GM12878 (cell line): Measurements from ENCODE around the gene TFF2. TPM values are rescaled to one million over a fixed set of nuclear protein-coding genes. Genes with fewer than 3 reads are reported as not detected.

Experiments used
- ATAC-seq: fragments of 200-7000 bp; cut with Tn5 transposase; 3 replicates; pipeline ENCODE4 v1.9.1; 2020; ENCODE audit warnings: mild to moderate bottlenecking, moderate library complexity
- BruUV-seq: library from RNA; stranded (reverse); fragments of 400-500 nt; replicated peaks from 2 replicates; lab custom pipeline; 2021; lab: Mats Ljungman, UMichigan
- CTCF ChIA-PET: fragments of 300-600 bp; sonication (Branson Sonifier 250); formaldehyde crosslinking; extraction: SDS; loops from one replicate; lab custom pipeline; 2021; ENCODE audit warnings: inconsistent platforms; lab: Yijun Ruan, JAX
- POLR2A ChIA-PET: fragments of 350-600 bp; formaldehyde crosslinking; extraction: SDS; loops from one replicate; lab custom pipeline; 2021; ENCODE audit warnings: inconsistent platforms; lab: Charles Lee
- RAD21 ChIA-PET: fragments of 300-600 bp; sonication (Branson Sonifier 250); formaldehyde crosslinking; loops from one replicate; lab custom pipeline; 2023; ENCODE audit warnings: antibody characterized with exemption; ENCODE audit not compliant: unreplicated experiment; lab: Charles Lee
- SMC1A ChIA-PET: fragments of 300-600 bp; sonication (Branson Sonifier 250); formaldehyde crosslinking; loops from one replicate; lab custom pipeline; 2023; ENCODE audit not compliant: unreplicated experiment, uncharacterized antibody; lab: Charles Lee
- DNase-seq: peaks from one replicate; pipeline ENCODE4 v3.0.0-alpha.2; 2011; ENCODE audit warnings: low read depth, low spot score
- FAIRE-seq: peaks from 3 replicates; lab custom pipeline; 2011; peaks lifted over from hg19 to GRCh38; lab: Jason Lieb, UNC
- H2AFZ ChIP-seq: 2 replicates; pipeline ENCODE4 v1.6.0; 2011; ENCODE audit warnings: low read depth, low read length, control low read depth; ENCODE audit not compliant: control insufficient read depth
- H3K27ac ChIP-seq: 2 replicates; pipeline ENCODE4 v1.5.1; 2011; ENCODE audit warnings: control low read depth; ENCODE audit not compliant: control insufficient read depth, insufficient read depth
- H3K27me3 ChIP-seq, 2 experiments: replicated peaks in 1 of 2; 2 replicates each; pipeline versions ENCODE4 v1.6.0 to v1.6.1; 2011; ENCODE audit warnings: low read length in 1 of 2; ENCODE audit not compliant: control insufficient read depth in 2 of 2, insufficient read depth in 2 of 2
- H3K36me3 ChIP-seq, 2 experiments: 2 replicates each; pipeline ENCODE4 v1.5.1; 2011; ENCODE audit warnings: low read length in 1 of 2; ENCODE audit not compliant: control insufficient read depth in 2 of 2, insufficient read depth in 2 of 2
- H3K4me1 ChIP-seq: 2 replicates; pipeline ENCODE4 v1.6.1; 2011; ENCODE audit warnings: mild to moderate bottlenecking, low read length, moderate library complexity, mixed read lengths; ENCODE audit not compliant: control insufficient read depth, insufficient read depth
- H3K4me2 ChIP-seq: 2 replicates; pipeline ENCODE4 v1.6.0; 2011; ENCODE audit warnings: control low read depth; ENCODE audit not compliant: control insufficient read depth, insufficient read depth
- H3K4me3 ChIP-seq: fragments of 200-600 bp; sonication (generic); 2 replicates; pipeline ENCODE4 v1.5.1; 2016
- H3K79me2 ChIP-seq: 2 replicates; pipeline ENCODE4 v1.6.0; 2011; ENCODE audit warnings: low read length; ENCODE audit not compliant: control insufficient read depth, insufficient read depth
- H3K9ac ChIP-seq: 2 replicates; pipeline ENCODE4 v1.8.0; 2011; ENCODE audit warnings: low read length, control low read depth, mixed read lengths; ENCODE audit not compliant: control insufficient read depth, insufficient read depth
- H3K9me3 ChIP-seq: replicated peaks from 3 replicates; pipeline ENCODE4 v1.5.1; 2011; ENCODE audit warnings: mild to moderate bottlenecking, low read length; ENCODE audit not compliant: control insufficient read depth, insufficient read depth
- H4K20me1 ChIP-seq: 2 replicates; pipeline ENCODE4 v1.6.0; 2011; ENCODE audit not compliant: control insufficient read depth, insufficient read depth
- BRCA1 ChIP-seq: IDR thresholded peaks from 2 replicates; pipeline ENCODE4 v1.6.1; 2011; ENCODE audit warnings: low read depth, low read length, improper control_type of control experiment
- IKZF2 ChIP-seq, 2 experiments: fragments of 450-650 bp; IDR thresholded peaks; 2 replicates each; pipeline ENCODE4 v1.6.1; 2017; ENCODE audit warnings: mild to moderate bottlenecking in 2 of 2, moderate library complexity in 2 of 2
- LARP7 ChIP-seq: fragments of 450-650 bp; IDR thresholded peaks from 2 replicates; pipeline ENCODE4 v1.6.1; 2017; ENCODE audit warnings: mild to moderate bottlenecking
- NFIC ChIP-seq: IDR thresholded peaks from 2 replicates; pipeline ENCODE4 v1.6.1; 2012; ENCODE audit warnings: low read depth, mild to moderate bottlenecking, inconsistent platforms, low read length, moderate library complexity
- NFXL1 ChIP-seq: fragments of 450-650 bp; IDR thresholded peaks from 2 replicates; pipeline ENCODE4 v1.6.1; 2017; ENCODE audit warnings: antibody characterized with exemption, mild to moderate bottlenecking, borderline replicate concordance
- PAX8 ChIP-seq: fragments of 450-650 bp; IDR thresholded peaks from 2 replicates; pipeline ENCODE4 v1.6.1; 2017; ENCODE audit warnings: mild to moderate bottlenecking, moderate library complexity
- WGBS: methylation state at CpG from one replicate; pipeline ENCODE4 v1.1.6; 2016; ENCODE audit warnings: low lambda C conversion rate; ENCODE audit not compliant: insufficient replicate concordance, insufficient coverage; ENCODE audit errors: missing lambda C conversion rate; 5-methylcytosine and 5-hydroxymethylcytosine counted together
- in situ Hi-C: fragments of 300-500 bp; cut with MboI; formaldehyde crosslinking; loops from 9 replicates; pipeline ENCODE4 v1.14.3; 2018; ENCODE audit warnings: mixed read lengths
- intact Hi-C: fragments of 100-400 bp; cut with micrococcal nuclease; formaldehyde crosslinking; loops from one replicate; pipeline ENCODE4 v1.14.2; 2022; ENCODE audit not compliant: unreplicated experiment
- polyA plus RNA-seq, 11 experiments: library from polyadenylated mRNA; depleted of rRNA in 4 of 11; unstranded in 6 of 11; stranded (reverse) in 5 of 11; fragments of >200 nt; fragmentation: Nextera tagmentation in 4 of 11; fragmentation: Illumina TruSeq in 1 of 11; extraction: Ambion mirVana in 4 of 11; extraction: Trizol in 1 of 11; gene quantifications; 1 replicate in 1 of 11; 2 replicates in 10 of 11; pipeline versions ENCODE4 v1.2.1 to v1.2.3, GENCODE V29; 2011 to 2016; ENCODE audit warnings: inconsistent platforms in 2 of 11, missing spikeins in 2 of 11, low read depth in 1 of 11
- total RNA-seq, 4 experiments: library from RNA; depleted of rRNA in 3 of 4; stranded (reverse); fragments of >200 nt in 3 of 4; fragmentation: Illumina TruSeq in 1 of 4; extraction: Trizol in 1 of 4; gene quantifications; 2 replicates each; pipeline versions ENCODE4 v1.2.1 to v1.2.3, GENCODE V29; 2013 to 2021
- TF ChIP-seq, protein P1 (sequence below): fragments of 450-650 bp; formaldehyde crosslinking; IDR thresholded peaks from 2 replicates; pipeline ENCODE4 v1.4.0; 2020; ENCODE audit warnings: mild to moderate bottlenecking, moderate library complexity
- TF ChIP-seq, protein P2 (sequence below): fragments of 450-650 bp; IDR thresholded peaks from 2 replicates; pipeline ENCODE4 v1.6.1; 2018; ENCODE audit warnings: mild to moderate bottlenecking, low read depth, moderate library complexity; ENCODE audit not compliant: partially characterized antibody

The TFF2 gene
- total and polyA plus RNA-seq, 10 of the 15 experiments (the other 5 are each of a cell fraction or from before 2014, with no cell fraction given), result 0.56 TPM; not detected in 9

DNA sequence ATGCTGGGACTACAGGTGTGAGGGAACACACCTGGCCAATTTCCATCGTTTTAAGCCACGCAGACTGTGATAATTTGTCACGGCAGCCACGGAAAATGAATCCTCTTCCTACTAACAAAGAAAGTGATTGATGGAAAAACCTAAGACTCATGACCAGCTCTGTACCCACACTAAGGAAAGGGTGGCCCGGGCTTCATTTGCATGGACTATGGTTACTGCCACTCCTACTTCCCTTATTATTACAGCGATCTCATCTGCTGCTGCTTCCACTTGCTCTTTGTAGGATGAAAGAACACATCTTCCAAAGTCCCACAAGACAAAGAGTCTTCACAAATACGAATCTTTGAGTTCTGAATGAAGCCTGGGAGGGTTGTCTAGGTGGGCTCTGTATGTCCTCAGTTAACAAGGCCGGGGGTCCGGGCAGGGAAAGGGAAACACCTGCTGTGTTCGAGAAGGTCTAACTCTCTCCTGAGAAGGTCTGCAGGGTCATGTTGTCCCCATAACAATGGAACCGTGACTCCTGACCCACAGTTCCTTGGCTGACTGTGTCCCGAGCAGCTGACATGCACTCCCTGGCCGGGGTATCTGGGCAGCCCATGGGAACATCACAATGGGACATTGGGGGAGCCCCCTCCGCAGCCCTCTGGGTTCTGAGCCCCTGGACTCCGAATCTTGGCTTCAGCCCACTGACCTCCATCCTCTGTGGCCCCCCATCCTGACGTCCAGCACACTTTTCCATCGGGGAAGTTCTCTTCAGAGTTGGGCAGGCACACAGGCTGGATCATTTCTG lies 28.8 kb upstream of the TFF2 start:
- no peak overlapping the region for H3K27ac ChIP-seq
- no peak overlapping the region for H3K9ac ChIP-seq
- ATAC-seq, result peak; percentile 40; the same call in 1 of the 3 replicates
- no peaks in the 10 kb centered on the region for H3K36me3 ChIP-seq
- ChIA-PET CTCF (interaction anchor here (1.3 to 3.8 kb wide), 2 partner anchors 42 kb away, joined by 3 to 15 read pairs; no protein-coding TSS in a partner anchor), SMC1A (interaction anchor here (1.1 to 4.7 kb wide), 2 partner anchors 13 to 160 kb away, joined by 3 to 19 read pairs; no protein-coding TSS in a partner anchor), RAD21 (no interaction called here), POLR2A (no interaction called here)
- H2AFZ ChIP-seq, result no peak overlapping the region
- 27% methylated on average over 17 of the region's 17 CpGs for WGBS
- H4K20me1 ChIP-seq, result no peaks in the 10 kb centered on the region
- no peaks in the 10 kb centered on the region for H3K79me2 ChIP-seq
- no peaks in the 10 kb centered on the region for H3K4me1 ChIP-seq
- no peak overlapping the region for H3K4me3 ChIP-seq
- peaks cover 6% of the 10 kb centered on the region; the same call in 2 of the 3 replicates for H3K9me3 ChIP-seq
- peak; percentile 57 for FAIRE-seq
- no TSS peak for BruUV-seq
- in situ Hi-C loops, result loop anchor here (5.0 kb wide), 1 partner anchor 68 kb away; no protein-coding TSS in a partner anchor
- no peak for DNase-seq
- TF ChIP-seq, protein P1, sequence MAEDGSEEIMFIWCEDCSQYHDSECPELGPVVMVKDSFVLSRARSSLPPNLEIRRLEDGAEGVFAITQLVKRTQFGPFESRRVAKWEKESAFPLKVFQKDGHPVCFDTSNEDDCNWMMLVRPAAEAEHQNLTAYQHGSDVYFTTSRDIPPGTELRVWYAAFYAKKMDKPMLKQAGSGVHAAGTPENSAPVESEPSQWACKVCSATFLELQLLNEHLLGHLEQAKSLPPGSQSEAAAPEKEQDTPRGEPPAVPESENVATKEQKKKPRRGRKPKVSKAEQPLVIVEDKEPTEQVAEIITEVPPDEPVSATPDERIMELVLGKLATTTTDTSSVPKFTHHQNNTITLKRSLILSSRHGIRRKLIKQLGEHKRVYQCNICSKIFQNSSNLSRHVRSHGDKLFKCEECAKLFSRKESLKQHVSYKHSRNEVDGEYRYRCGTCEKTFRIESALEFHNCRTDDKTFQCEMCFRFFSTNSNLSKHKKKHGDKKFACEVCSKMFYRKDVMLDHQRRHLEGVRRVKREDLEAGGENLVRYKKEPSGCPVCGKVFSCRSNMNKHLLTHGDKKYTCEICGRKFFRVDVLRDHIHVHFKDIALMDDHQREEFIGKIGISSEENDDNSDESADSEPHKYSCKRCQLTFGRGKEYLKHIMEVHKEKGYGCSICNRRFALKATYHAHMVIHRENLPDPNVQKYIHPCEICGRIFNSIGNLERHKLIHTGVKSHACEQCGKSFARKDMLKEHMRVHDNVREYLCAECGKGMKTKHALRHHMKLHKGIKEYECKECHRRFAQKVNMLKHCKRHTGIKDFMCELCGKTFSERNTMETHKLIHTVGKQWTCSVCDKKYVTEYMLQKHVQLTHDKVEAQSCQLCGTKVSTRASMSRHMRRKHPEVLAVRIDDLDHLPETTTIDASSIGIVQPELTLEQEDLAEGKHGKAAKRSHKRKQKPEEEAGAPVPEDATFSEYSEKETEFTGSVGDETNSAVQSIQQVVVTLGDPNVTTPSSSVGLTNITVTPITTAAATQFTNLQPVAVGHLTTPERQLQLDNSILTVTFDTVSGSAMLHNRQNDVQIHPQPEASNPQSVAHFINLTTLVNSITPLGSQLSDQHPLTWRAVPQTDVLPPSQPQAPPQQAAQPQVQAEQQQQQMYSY (CRISPR knock-in tag), result no peak
- TF ChIP-seq LARP7 (no peak), BRCA1 (no peak), IKZF2 (IDR thresholded peaks at IDR 0.05) (no peak), NFIC (no peak), NFXL1 (no peak), PAX8 (no peak)
- TF ChIP-seq, protein P2, sequence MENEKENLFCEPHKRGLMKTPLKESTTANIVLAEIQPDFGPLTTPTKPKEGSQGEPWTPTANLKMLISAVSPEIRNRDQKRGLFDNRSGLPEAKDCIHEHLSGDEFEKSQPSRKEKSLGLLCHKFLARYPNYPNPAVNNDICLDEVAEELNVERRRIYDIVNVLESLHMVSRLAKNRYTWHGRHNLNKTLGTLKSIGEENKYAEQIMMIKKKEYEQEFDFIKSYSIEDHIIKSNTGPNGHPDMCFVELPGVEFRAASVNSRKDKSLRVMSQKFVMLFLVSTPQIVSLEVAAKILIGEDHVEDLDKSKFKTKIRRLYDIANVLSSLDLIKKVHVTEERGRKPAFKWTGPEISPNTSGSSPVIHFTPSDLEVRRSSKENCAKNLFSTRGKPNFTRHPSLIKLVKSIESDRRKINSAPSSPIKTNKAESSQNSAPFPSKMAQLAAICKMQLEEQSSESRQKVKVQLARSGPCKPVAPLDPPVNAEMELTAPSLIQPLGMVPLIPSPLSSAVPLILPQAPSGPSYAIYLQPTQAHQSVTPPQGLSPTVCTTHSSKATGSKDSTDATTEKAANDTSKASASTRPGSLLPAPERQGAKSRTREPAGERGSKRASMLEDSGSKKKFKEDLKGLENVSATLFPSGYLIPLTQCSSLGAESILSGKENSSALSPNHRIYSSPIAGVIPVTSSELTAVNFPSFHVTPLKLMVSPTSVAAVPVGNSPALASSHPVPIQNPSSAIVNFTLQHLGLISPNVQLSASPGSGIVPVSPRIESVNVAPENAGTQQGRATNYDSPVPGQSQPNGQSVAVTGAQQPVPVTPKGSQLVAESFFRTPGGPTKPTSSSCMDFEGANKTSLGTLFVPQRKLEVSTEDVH, result no peak
- intact Hi-C loops, result loop anchor here (2.0 to 5.0 kb wide), 2 partner anchors 21 to 63 kb away; no protein-coding TSS in a partner anchor
- no peaks in the 10 kb centered on the region for H3K27me3 ChIP-seq
- H3K4me2 ChIP-seq, result no peak overlapping the region
